Measurements from ENCODE around the gene SMAD7. TPM values are rescaled to one million over a fixed set of nuclear protein-coding genes. Genes with fewer than 3 reads are reported as not detected.

SMAD7 gene
- total and polyA plus RNA-seq, 2 experiments from 2014 or later: 11.8 to 29.8 TPM

DNA sequence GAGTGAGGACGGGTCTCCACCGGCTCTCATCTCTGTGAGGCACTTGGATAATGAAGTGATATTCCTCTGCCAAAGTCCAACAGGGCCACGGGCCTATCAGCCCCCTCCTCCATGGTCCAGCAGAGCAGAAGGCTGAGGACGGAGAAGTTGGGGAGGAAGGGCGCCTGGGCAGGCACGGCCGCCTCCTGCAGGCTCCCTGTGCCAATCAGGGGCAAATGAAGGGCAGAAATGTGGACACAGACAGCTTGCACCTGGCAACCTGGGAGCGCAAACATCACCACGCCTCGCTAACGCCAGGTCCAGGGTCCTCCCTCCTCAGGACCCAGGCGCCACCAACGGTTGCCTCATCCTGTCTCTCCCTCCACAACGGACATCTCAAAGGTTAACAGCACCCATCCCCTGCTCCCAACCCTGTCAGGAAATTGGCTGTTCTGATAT lies 24.3 kb downstream of the SMAD7 start:
- no peak for DNase-seq (ENCODE audit: low spot score)
- peaks cover 87% of the 10 kb centered on the region for H3K4me1 Mint-ChIP-seq
- no peak overlapping the region for H3K4me3 Mint-ChIP-seq

More for the DNA sequence above, 24.3 kb downstream of the SMAD7 start:
- no peaks in the 10 kb centered on the region for H3K9me2 ChIP-seq (ENCODE audit: insufficient read depth)
- H3K79me2 ChIP-seq (replicated peaks; ENCODE audit: insufficient read depth): peaks cover 96% of the 10 kb centered on the region
- peaks cover 81% of the 10 kb centered on the region for H3K4me1 ChIP-seq (ENCODE audit: insufficient read depth)
- H3K9me3 Mint-ChIP-seq: 0 out of 3 replicates have a peak, but pooled peaks cover 3% of the 10 kb centered on the region
- H3F3A ChIP-seq (replicated peaks; ENCODE audit: low read depth): peaks cover 7% of the 10 kb centered on the region; the same call in 1 of the 2 replicates
- ATAC-seq: no peak
- TF ChIP-seq NANOG (IDR thresholded peaks at IDR 0.05; ENCODE audit: borderline replicate concordance) (no peak), JUNB (IDR thresholded peaks at IDR 0.05; ENCODE audit: unreplicated experiment) (no peak), EZH2 (IDR thresholded peaks at IDR 0.05; ENCODE audit: low read depth, unreplicated experiment) (no peak), ZNF462 (CRISPR knock-in tag; IDR thresholded peaks at IDR 0.05) (no peak)
- TF ChIP-seq, protein P1, sequence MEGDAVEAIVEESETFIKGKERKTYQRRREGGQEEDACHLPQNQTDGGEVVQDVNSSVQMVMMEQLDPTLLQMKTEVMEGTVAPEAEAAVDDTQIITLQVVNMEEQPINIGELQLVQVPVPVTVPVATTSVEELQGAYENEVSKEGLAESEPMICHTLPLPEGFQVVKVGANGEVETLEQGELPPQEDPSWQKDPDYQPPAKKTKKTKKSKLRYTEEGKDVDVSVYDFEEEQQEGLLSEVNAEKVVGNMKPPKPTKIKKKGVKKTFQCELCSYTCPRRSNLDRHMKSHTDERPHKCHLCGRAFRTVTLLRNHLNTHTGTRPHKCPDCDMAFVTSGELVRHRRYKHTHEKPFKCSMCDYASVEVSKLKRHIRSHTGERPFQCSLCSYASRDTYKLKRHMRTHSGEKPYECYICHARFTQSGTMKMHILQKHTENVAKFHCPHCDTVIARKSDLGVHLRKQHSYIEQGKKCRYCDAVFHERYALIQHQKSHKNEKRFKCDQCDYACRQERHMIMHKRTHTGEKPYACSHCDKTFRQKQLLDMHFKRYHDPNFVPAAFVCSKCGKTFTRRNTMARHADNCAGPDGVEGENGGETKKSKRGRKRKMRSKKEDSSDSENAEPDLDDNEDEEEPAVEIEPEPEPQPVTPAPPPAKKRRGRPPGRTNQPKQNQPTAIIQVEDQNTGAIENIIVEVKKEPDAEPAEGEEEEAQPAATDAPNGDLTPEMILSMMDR (conservative IDR thresholded peaks at IDR 0.05; ENCODE audit: low read depth in 2 of 2): no peak
- TF ChIP-seq, protein P2, sequence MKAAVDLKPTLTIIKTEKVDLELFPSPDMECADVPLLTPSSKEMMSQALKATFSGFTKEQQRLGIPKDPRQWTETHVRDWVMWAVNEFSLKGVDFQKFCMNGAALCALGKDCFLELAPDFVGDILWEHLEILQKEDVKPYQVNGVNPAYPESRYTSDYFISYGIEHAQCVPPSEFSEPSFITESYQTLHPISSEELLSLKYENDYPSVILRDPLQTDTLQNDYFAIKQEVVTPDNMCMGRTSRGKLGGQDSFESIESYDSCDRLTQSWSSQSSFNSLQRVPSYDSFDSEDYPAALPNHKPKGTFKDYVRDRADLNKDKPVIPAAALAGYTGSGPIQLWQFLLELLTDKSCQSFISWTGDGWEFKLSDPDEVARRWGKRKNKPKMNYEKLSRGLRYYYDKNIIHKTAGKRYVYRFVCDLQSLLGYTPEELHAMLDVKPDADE (IDR thresholded peaks at IDR 0.05): no peak
- no peak overlapping the region for H2AFZ ChIP-seq
- H3K27ac ChIP-seq (ENCODE audit: low read depth): 0 out of 2 replicates have a peak overlapping the region, but pooled peaks have one; percentile 19
- H3K4me3 ChIP-seq: no peak overlapping the region
- no peak overlapping the region for H3K4me2 ChIP-seq
- peaks cover 40% of the 10 kb centered on the region for H4K20me1 ChIP-seq (replicated peaks; ENCODE audit: insufficient read depth)
- H3K27me3 ChIP-seq (ENCODE audit: insufficient read depth): no peaks in the 10 kb centered on the region
- H3K27me3 Mint-ChIP-seq (ENCODE audit: insufficient read depth, low read depth, poor library complexity): peaks cover 28% of the 10 kb centered on the region
- no peak overlapping the region for H3K27ac Mint-ChIP-seq
- H3K36me3 Mint-ChIP-seq (ENCODE audit: low read depth): peaks cover 22% of the 10 kb centered on the region
- no peaks in the 10 kb centered on the region for H3K36me3 ChIP-seq (ENCODE audit: insufficient read depth)
